Mesenchymal stem cell (in vitro differentiated cells and primary cell): ENCODE measurements around the gene IL1R1.

Experiments
- DNase-seq: peaks from one replicate; pipeline ENCODE4 v3.0.0-alpha.2; 2013
- H2AFZ ChIP-seq: one replicate; pipeline ENCODE4 v1.6.1; 2013; ENCODE audit warnings: low read depth, mild to moderate bottlenecking, control low read depth, inconsistent platforms, low read length, moderate library complexity
- H2AK5ac ChIP-seq: 2 replicates; pipeline ENCODE4 v1.6.1; 2013; ENCODE audit warnings: low read length, moderate library complexity, mild to moderate bottlenecking, inconsistent platforms; ENCODE audit not compliant: severe bottlenecking
- H2BK120ac ChIP-seq: one replicate; pipeline ENCODE4 v1.6.1; 2013; ENCODE audit warnings: low read depth, mild to moderate bottlenecking, inconsistent platforms, low read length, moderate library complexity
- H2BK12ac ChIP-seq, 2 experiments: one replicate each; pipeline ENCODE4 v1.6.1; 2013; ENCODE audit warnings: inconsistent platforms in 2 of 2, low read length in 2 of 2, mild to moderate bottlenecking in 2 of 2, moderate library complexity in 2 of 2, control low read depth in 1 of 2
- H2BK15ac ChIP-seq: one replicate; pipeline ENCODE4 v1.6.1; 2013; ENCODE audit warnings: mild to moderate bottlenecking, low read depth, inconsistent platforms; ENCODE audit not compliant: poor library complexity, severe bottlenecking
- H2BK5ac ChIP-seq: 2 replicates; pipeline ENCODE4 v1.6.1; 2013; ENCODE audit warnings: low read depth, mild to moderate bottlenecking, low read length, control low read depth, inconsistent platforms; ENCODE audit not compliant: poor library complexity, severe bottlenecking
- H3K14ac ChIP-seq, 2 experiments: one replicate each; pipeline ENCODE4 v1.6.1; 2013; ENCODE audit warnings: inconsistent platforms in 2 of 2, low read length in 2 of 2, control low read depth in 1 of 2, mild to moderate bottlenecking in 1 of 2, moderate library complexity in 1 of 2
- H3K18ac ChIP-seq, 2 experiments: one replicate each; pipeline ENCODE4 v1.6.1; 2013; ENCODE audit warnings: inconsistent platforms in 2 of 2, low read length in 2 of 2, control low read depth in 1 of 2, low read depth in 1 of 2, mild to moderate bottlenecking in 1 of 2
- H3K23ac ChIP-seq, 2 experiments: one replicate each; pipeline ENCODE4 v1.6.1; 2013; ENCODE audit warnings: inconsistent platforms in 2 of 2, low read length in 2 of 2, mild to moderate bottlenecking in 2 of 2, moderate library complexity in 2 of 2, control low read depth in 1 of 2
- H3K27ac ChIP-seq: 2 replicates; pipeline ENCODE4 v1.5.1; 2013; ENCODE audit warnings: mild to moderate bottlenecking, moderate library complexity, low read length, control low read depth, inconsistent platforms; ENCODE audit not compliant: poor library complexity, severe bottlenecking
- H3K27me3 ChIP-seq, 2 experiments: 2 replicates each; pipeline versions ENCODE4 v1.6.1 to v1.7.0; 2013; ENCODE audit warnings: low read length in 2 of 2, mild to moderate bottlenecking in 2 of 2, moderate library complexity in 2 of 2, control low read depth in 1 of 2, inconsistent platforms in 1 of 2; ENCODE audit not compliant: control insufficient read depth in 1 of 2, insufficient read depth in 1 of 2
- H3K36me3 ChIP-seq, 2 experiments: 2 replicates each; pipeline versions ENCODE4 v1.6.1 to v1.7.0; 2013; ENCODE audit warnings: low read length in 2 of 2, control low read depth in 1 of 2, inconsistent platforms in 1 of 2, low read depth in 1 of 2, mild to moderate bottlenecking in 1 of 2; ENCODE audit not compliant: insufficient read depth in 2 of 2, control insufficient read depth in 1 of 2
- H3K4ac ChIP-seq, 2 experiments: one replicate each; pipeline ENCODE4 v1.6.1; 2013; ENCODE audit warnings: inconsistent platforms in 2 of 2, low read length in 2 of 2, mild to moderate bottlenecking in 2 of 2, moderate library complexity in 2 of 2, control low read depth in 1 of 2, low read depth in 1 of 2
- H3K4me1 ChIP-seq: 2 replicates; pipeline ENCODE4 v1.6.1; 2013; ENCODE audit warnings: low read depth, low read length, control low read depth; ENCODE audit not compliant: control insufficient read depth, insufficient read depth
- H3K4me2 ChIP-seq: 2 replicates; pipeline ENCODE4 v1.6.1; 2013; ENCODE audit warnings: low read length, mild to moderate bottlenecking, inconsistent platforms; ENCODE audit not compliant: poor library complexity, severe bottlenecking
- H3K4me3 ChIP-seq, 2 experiments: 2 replicates each; pipeline versions ENCODE4 v1.5.1 to v1.7.0; 2013; ENCODE audit warnings: low read length in 2 of 2, mild to moderate bottlenecking in 2 of 2, control low read depth in 1 of 2, low read depth in 1 of 2; ENCODE audit not compliant: insufficient read depth in 1 of 2
- H3K79me1 ChIP-seq: replicated peaks from 2 replicates; pipeline ENCODE4 v1.6.1; 2013; ENCODE audit warnings: mild to moderate bottlenecking, control low read depth, low read length, inconsistent platforms; ENCODE audit not compliant: poor library complexity, severe bottlenecking
- H3K9ac ChIP-seq: 2 replicates; pipeline ENCODE4 v1.7.0; 2013; ENCODE audit warnings: mild to moderate bottlenecking, low read length, moderate library complexity
- H3K9me3 ChIP-seq: 2 replicates; pipeline ENCODE4 v1.7.0; 2013; ENCODE audit warnings: mild to moderate bottlenecking, low read length; ENCODE audit not compliant: control insufficient read depth
- H4K8ac ChIP-seq: one replicate; pipeline ENCODE4 v1.6.1; 2013; ENCODE audit warnings: inconsistent platforms, mild to moderate bottlenecking, low read length, moderate library complexity
- H4K91ac ChIP-seq: one replicate; pipeline ENCODE4 v1.6.1; 2013; ENCODE audit warnings: mild to moderate bottlenecking, low read length, inconsistent platforms
- WGBS: methylation state at CpG from one replicate; pipeline ENCODE4 v1.1.7; 2013; ENCODE audit warnings: mixed read lengths; 5-methylcytosine and 5-hydroxymethylcytosine counted together

Gene IL1R1

DNA sequence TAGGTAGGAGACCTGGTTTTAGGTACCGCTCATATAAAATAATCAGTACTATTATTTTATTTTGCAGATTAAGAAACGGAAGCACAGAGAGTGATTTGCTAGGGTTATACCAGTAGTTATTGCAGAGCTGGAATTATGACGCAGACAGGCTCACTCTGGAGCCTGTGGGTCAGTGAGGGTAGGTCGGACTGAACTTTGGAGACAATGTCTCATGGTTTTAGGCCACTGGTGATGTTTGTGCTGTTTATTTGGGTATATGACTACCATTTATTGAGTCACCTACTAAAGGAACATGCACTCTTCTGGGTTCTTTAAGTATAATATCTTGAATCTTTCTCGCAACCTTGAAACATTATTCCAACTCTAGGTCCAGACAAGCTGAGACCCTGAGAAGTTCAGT lies 33.5 kb upstream of the IL1R1 start:
- Histone ChIP-seq H3K23ac (peak overlapping the region in 1 of 2 experiments; percentile 14), H4K91ac (no peak overlapping the region), H3K27ac (no peak overlapping the region), H2BK12ac (peak overlapping the region; percentile 32 to 70), H2BK120ac (no peak overlapping the region), H3K4me3 (peak overlapping the region in 1 of 2 experiments; percentile 7), H3K9ac (no peak overlapping the region), H2AK5ac (peak overlapping the region; percentile 71), H3K4ac (no peak overlapping the region), H3K36me3 (peaks cover 0 to 34% of the 10 kb centered on the region in 2 experiments), H3K27me3 (no peaks in the 10 kb centered on the region), H4K8ac (no peak overlapping the region), H3K4me2 (no peak overlapping the region), H3K18ac (peak overlapping the region in 1 of 2 experiments; percentile 71), H2BK15ac (peak overlapping the region; percentile 83), H3K14ac (no peak overlapping the region), H3K79me1 (no peaks in the 10 kb centered on the region), H2BK5ac (no peak overlapping the region), H3K4me1 (peaks cover 23% of the 10 kb centered on the region), H3K9me3 (no peaks in the 10 kb centered on the region), H2AFZ (no peak overlapping the region)
- no peak for DNase-seq
- 96% methylated on average over 4 of the region's 5 CpGs for WGBS

DNA sequence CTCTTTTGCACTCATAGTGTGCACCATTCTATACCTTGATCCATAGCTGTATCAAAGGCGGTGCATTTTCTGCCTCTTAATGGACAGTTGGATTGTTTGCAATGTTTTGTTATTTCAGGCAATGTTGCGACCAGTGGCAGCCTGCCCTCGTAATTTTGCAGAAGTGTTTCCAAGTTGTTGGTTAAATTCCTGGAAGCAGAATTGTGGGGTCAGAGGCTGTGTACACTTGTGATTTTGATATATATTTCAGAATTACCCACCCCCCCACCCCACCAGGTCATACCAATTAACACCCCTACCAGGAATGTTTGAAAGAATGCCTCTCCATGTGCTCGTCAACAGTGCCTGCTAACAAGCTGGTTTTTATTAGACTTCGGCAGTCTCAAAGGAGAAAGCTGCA lies 32.4 kb upstream of the IL1R1 start:
- WGBS: 99% methylated on average over 3 of the region's 5 CpGs
- Histone ChIP-seq H4K8ac (no peak overlapping the region), H3K14ac (no peak overlapping the region), H3K23ac (no peak overlapping the region), H3K4me1 (peaks cover 22% of the 10 kb centered on the region), H3K18ac (no peak overlapping the region), H3K27ac (no peak overlapping the region), H2BK12ac (no peak overlapping the region), H2AFZ (no peak overlapping the region), H3K4ac (no peak overlapping the region), H4K91ac (no peak overlapping the region), H2BK5ac (no peak overlapping the region), H3K9ac (peak overlapping the region; percentile 48), H3K27me3 (no peaks in the 10 kb centered on the region), H2BK120ac (no peak overlapping the region), H2AK5ac (no peak overlapping the region), H2BK15ac (no peak overlapping the region), H3K4me3 (no peak overlapping the region), H3K79me1 (no peaks in the 10 kb centered on the region), H3K9me3 (no peaks in the 10 kb centered on the region), H3K36me3 (peaks cover 0 to 42% of the 10 kb centered on the region in 2 experiments), H3K4me2 (no peak overlapping the region)
- no peak for DNase-seq

DNA sequence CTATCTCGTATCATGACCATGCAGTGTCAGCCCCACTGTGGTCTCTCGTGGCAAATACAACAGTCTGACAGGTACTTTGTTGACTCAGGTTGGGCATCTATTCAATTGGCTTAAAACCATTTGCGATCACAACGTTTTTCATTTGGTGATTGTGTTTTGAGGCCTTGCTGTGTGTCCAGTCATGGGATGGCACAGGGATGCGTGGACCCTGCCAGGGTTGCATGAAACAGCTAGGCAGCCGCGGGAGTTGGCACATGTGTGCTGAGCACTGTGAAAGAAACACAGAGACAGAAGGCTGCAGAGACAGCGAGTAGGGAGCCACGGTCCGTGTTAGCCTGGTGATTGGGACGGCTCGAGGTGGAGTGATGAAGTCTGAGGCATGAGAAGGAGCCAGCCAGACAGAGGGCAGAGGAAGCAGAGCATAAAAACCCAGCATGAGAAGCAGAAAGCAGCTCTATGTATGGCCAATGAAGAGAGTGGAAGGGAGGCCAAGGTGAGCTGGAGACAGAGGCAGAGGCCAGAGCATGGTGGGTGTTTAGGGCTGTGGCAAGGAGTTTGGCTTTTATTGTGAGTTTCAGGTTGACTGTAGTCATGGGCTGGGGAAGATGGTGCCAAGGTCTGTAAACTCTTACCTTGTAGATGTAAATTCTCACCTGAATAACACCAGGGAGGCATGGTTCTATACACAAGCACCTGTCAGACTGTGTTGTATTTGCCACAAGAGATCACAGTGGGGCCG lies 31.8 kb upstream of the IL1R1 start:
- H4K91ac ChIP-seq: peak overlapping the region; percentile 77
- H2AFZ ChIP-seq: no peak overlapping the region
- no peak for DNase-seq
- 92% methylated on average over 13 of the region's 13 CpGs for WGBS
- H3K4me1 ChIP-seq: peaks cover 25% of the 10 kb centered on the region
- H3K36me3 ChIP-seq: peaks cover 0 to 48% of the 10 kb centered on the region in 2 experiments
- no peaks in the 10 kb centered on the region for H3K9me3 ChIP-seq
- H4K8ac ChIP-seq: peak overlapping the region; percentile 68
- no peak overlapping the region for H2BK5ac ChIP-seq
- no peak overlapping the region for H3K23ac ChIP-seq
- H3K27me3 ChIP-seq: no peaks in the 10 kb centered on the region
- H2AK5ac ChIP-seq: peak overlapping the region; percentile 4
- no peak overlapping the region for H3K14ac ChIP-seq
- peak overlapping the region in 1 of 2 experiments; percentile 30 for H3K4ac ChIP-seq
- peak overlapping the region in 1 of 2 experiments; percentile 72 for H3K18ac ChIP-seq
- no peak overlapping the region for H3K4me2 ChIP-seq
- H2BK120ac ChIP-seq: peak overlapping the region; percentile 82
- no peak overlapping the region for H2BK15ac ChIP-seq
- no peak overlapping the region for H3K27ac ChIP-seq
- H3K79me1 ChIP-seq: no peaks in the 10 kb centered on the region
- peak overlapping the region; percentile 48 for H3K9ac ChIP-seq
- H2BK12ac ChIP-seq: peak overlapping the region; percentile 75 to 91
- H3K4me3 ChIP-seq: peak overlapping the region in 1 of 2 experiments; percentile 32

DNA sequence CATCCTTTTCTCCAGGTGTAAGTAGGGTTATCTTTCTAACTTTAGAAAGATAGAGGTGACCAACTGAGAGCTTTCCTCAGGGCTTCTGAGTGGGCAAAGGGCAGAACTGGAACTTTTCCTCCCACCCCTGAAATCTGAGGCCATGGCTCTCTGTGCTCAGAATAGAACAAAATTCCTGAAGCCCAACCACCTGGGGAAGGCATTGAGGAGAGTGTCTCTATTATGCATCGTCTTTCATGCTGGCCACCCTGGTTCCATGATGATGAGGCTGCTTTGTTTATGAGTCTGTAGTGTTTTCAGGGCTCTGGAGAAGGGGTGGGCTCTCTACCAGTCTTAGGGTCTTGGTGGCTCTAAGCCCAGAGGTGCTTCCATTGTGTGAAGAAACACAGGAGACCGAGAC lies 30.7 kb upstream of the IL1R1 start:
- H3K23ac ChIP-seq: no peak overlapping the region
- no peak overlapping the region for H3K27ac ChIP-seq
- H3K36me3 ChIP-seq: peaks cover 0 to 53% of the 10 kb centered on the region in 2 experiments
- no peak overlapping the region for H3K4me2 ChIP-seq
- no peak overlapping the region for H3K9ac ChIP-seq
- H3K79me1 ChIP-seq: no peaks in the 10 kb centered on the region
- no peak overlapping the region for H4K8ac ChIP-seq
- 68% methylated on average over 2 of the region's 2 CpGs for WGBS
- H2BK120ac ChIP-seq: peak overlapping the region; percentile 52
- peak overlapping the region; percentile 14 for H2AK5ac ChIP-seq
- no peaks in the 10 kb centered on the region for H3K27me3 ChIP-seq
- peak overlapping the region; percentile 37 to 41 for H3K18ac ChIP-seq
- H2BK15ac ChIP-seq: no peak overlapping the region
- H3K9me3 ChIP-seq: no peaks in the 10 kb centered on the region
- H2BK12ac ChIP-seq: peak overlapping the region; percentile 21 to 29
- no peak overlapping the region for H3K14ac ChIP-seq
- peak overlapping the region in 1 of 2 experiments; percentile 3 for H3K4ac ChIP-seq
- H3K4me3 ChIP-seq: no peak overlapping the region
- no peak for DNase-seq
- H3K4me1 ChIP-seq: peaks cover 25% of the 10 kb centered on the region
- H2BK5ac ChIP-seq: no peak overlapping the region
- peak overlapping the region; percentile 1 for H4K91ac ChIP-seq
- H2AFZ ChIP-seq: no peak overlapping the region
